Measurements from ENCODE around the gene GALNT14.

GRCh38 chr2:31127931-31128330 lies 10.3 kb downstream of the GALNT14 start:
- TF ChIP-seq POLR2A (IDR thresholded peaks at IDR 0.05), result no peak
- TF ChIP-seq, protein P1, sequence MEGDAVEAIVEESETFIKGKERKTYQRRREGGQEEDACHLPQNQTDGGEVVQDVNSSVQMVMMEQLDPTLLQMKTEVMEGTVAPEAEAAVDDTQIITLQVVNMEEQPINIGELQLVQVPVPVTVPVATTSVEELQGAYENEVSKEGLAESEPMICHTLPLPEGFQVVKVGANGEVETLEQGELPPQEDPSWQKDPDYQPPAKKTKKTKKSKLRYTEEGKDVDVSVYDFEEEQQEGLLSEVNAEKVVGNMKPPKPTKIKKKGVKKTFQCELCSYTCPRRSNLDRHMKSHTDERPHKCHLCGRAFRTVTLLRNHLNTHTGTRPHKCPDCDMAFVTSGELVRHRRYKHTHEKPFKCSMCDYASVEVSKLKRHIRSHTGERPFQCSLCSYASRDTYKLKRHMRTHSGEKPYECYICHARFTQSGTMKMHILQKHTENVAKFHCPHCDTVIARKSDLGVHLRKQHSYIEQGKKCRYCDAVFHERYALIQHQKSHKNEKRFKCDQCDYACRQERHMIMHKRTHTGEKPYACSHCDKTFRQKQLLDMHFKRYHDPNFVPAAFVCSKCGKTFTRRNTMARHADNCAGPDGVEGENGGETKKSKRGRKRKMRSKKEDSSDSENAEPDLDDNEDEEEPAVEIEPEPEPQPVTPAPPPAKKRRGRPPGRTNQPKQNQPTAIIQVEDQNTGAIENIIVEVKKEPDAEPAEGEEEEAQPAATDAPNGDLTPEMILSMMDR (IDR thresholded peaks at IDR 0.05), result no peak
- no peak for TF ChIP-seq POLR2AphosphoS5 (IDR thresholded peaks at IDR 0.05)
- TF ChIP-seq EP300 (IDR thresholded peaks at IDR 0.05), result no peak
